OCI-LY7 (cell line): ENCODE data around the gene HYI. TPM values are rescaled to one million over a fixed set of nuclear protein-coding genes. Genes with fewer than 3 reads are reported as not detected.

Source experiments
- BruUV-seq: library from RNA; stranded (reverse); fragments of 400-500 nt; replicated peaks from 2 replicates; lab custom pipeline; 2021; lab: Mats Ljungman, UMichigan
- CTCF ChIA-PET: fragments of 300-600 bp; sonication (Branson Sonifier 250); formaldehyde crosslinking; loops from one replicate; lab custom pipeline; 2022; ENCODE audit warnings: antibody characterized with exemption; ENCODE audit not compliant: unreplicated experiment; lab: Charles Lee
- POLR2A ChIA-PET: fragments of 300-600 bp; sonication (Branson Sonifier 250); formaldehyde crosslinking; loops from one replicate; lab custom pipeline; 2022; ENCODE audit warnings: antibody characterized with exemption; lab: Charles Lee
- DNase-seq: peaks from one replicate; pipeline ENCODE4 v3.0.0-alpha.2; 2015; ENCODE audit warnings: low spot score
- H2AFZ ChIP-seq: fragments of 200-600 bp; sonication (generic), shearing (Covaris generic); 2 replicates; pipeline ENCODE4 v1.6.1; 2014; ENCODE audit warnings: mild to moderate bottlenecking, antibody characterized with exemption, low read length, moderate library complexity
- H3K27ac ChIP-seq: fragments of 200-600 bp; sonication (generic); 2 replicates; pipeline ENCODE4 v1.5.1; 2014; ENCODE audit warnings: mixed run types, low read depth, mild to moderate bottlenecking, moderate library complexity, low read length, inconsistent platforms; ENCODE audit not compliant: poor library complexity, severe bottlenecking
- H3K36me3 ChIP-seq: fragments of 200-600 bp; sonication (generic); 2 replicates; pipeline ENCODE4 v1.6.1; 2014; ENCODE audit warnings: mild to moderate bottlenecking, antibody characterized with exemption, low read length, moderate library complexity, mixed read lengths; ENCODE audit not compliant: insufficient read depth
- H3K4me1 ChIP-seq: fragments of 200-600 bp; sonication (generic); 2 replicates; pipeline ENCODE4 v1.5.1; 2014; ENCODE audit warnings: mild to moderate bottlenecking, low read length; ENCODE audit not compliant: insufficient read depth, poor library complexity, severe bottlenecking
- H3K4me2 ChIP-seq: fragments of 200-600 bp; sonication (generic); 2 replicates; pipeline ENCODE4 v1.6.1; 2014; ENCODE audit warnings: mild to moderate bottlenecking, low read length
- H3K4me3 ChIP-seq: fragments of 200-600 bp; sonication (generic); 2 replicates; pipeline ENCODE4 v1.5.1; 2014; ENCODE audit warnings: mild to moderate bottlenecking, low read depth, low read length; ENCODE audit not compliant: poor library complexity, severe bottlenecking
- H3K79me2 ChIP-seq: fragments of 200-600 bp; sonication (generic); 2 replicates; pipeline ENCODE4 v1.6.1; 2016; ENCODE audit warnings: low read depth, mild to moderate bottlenecking, low read length, moderate library complexity, mixed read lengths; ENCODE audit not compliant: insufficient read depth
- H3K9me2 ChIP-seq: fragments of 200-600 bp; sonication (generic); 2 replicates; pipeline ENCODE4 v1.6.1; 2016; ENCODE audit warnings: mild to moderate bottlenecking, low read length, mixed read lengths; ENCODE audit not compliant: insufficient read depth
- H3K9me3 ChIP-seq: fragments of 200-600 bp; sonication (generic); 2 replicates; pipeline ENCODE4 v1.6.1; 2014; ENCODE audit warnings: mild to moderate bottlenecking, mixed run types, low read length, mixed read lengths
- H4K20me1 ChIP-seq: fragments of 200-600 bp; sonication (generic); 2 replicates; pipeline ENCODE4 v1.6.1; 2014; ENCODE audit warnings: mild to moderate bottlenecking, antibody characterized with exemption, low read length, moderate library complexity, mixed read lengths; ENCODE audit not compliant: insufficient read depth
- CTCF ChIP-seq: fragments of 200-600 bp; sonication (generic); conservative IDR thresholded peaks from 2 replicates; pipeline ENCODE4 v1.5.1; 2014; ENCODE audit warnings: mild to moderate bottlenecking, antibody characterized with exemption, low read length, moderate library complexity, mixed read lengths
- EZH2phosphoT487 ChIP-seq: fragments of 200-600 bp; sonication (generic); IDR thresholded peaks from 2 replicates; pipeline ENCODE4 v1.6.1; 2018; ENCODE audit warnings: low read depth, borderline replicate concordance, mild to moderate bottlenecking, mixed run types, antibody characterized with exemption, low read length, moderate library complexity, mixed read lengths
- intact Hi-C: fragments of 100-400 bp; cut with micrococcal nuclease; formaldehyde crosslinking; loops from one replicate; pipeline ENCODE4 v1.10.0; 2022; ENCODE audit not compliant: unreplicated experiment
- total RNA-seq, 2 experiments: library from RNA; depleted of rRNA in 1 of 2; stranded (reverse); fragments of >200 nt in 1 of 2; shearing (Covaris generic) in 1 of 2; gene quantifications; 2 replicates each; pipeline ENCODE4 v1.2.3, GENCODE V29; 2014 to 2022

Gene HYI
- total RNA-seq, 2 experiments from 2014 or later = not detected

DNA sequence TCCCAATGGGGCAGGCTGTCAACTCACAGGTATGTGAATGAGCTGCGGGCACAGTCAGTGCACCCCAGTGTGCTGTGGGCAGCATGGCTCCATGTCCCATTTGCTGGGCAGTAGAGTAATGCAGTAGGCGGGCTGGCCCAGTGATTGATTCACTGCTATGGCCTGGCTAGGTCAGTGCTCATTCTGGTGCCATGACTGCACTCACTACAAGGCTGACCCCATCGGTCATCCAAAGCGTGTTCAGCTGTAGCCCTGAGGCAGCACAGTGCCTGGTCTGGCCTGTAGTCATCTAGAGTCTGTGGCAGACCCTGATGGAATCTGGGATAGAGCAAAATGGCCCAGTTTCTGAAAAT, 7.4 kb downstream of the HYI start:
- CTCF ChIA-PET = no interaction called here
- Histone ChIP-seq H3K27ac (no peak overlapping the region), H4K20me1 (no peaks in the 10 kb centered on the region), H3K9me3 (no peaks in the 10 kb centered on the region), H3K36me3 (peaks cover 53% of the 10 kb centered on the region; the same call in 1 of the 2 replicates), H2AFZ (no peak overlapping the region), H3K9me2 (no peaks in the 10 kb centered on the region), H3K4me1 (no peaks in the 10 kb centered on the region), H3K4me2 (no peak overlapping the region), H3K79me2 (no peaks in the 10 kb centered on the region), H3K4me3 (no peak overlapping the region)
- intact Hi-C loops = no loop called here
- BruUV-seq = no TSS peak
- no peak for DNase-seq
- TF ChIP-seq CTCF (no peak), EZH2phosphoT487 (no peak)
- POLR2A ChIA-PET = no interaction called here

- DNase-seq = no peak
- no peak for TF ChIP-seq EZH2phosphoT487
- TF ChIP-seq CTCF = no peak
- Histone ChIP-seq H3K4me2 (no peak overlapping the region), H3K79me2 (no peaks in the 10 kb centered on the region), H3K36me3 (peaks cover 48% of the 10 kb centered on the region; the same call in 1 of the 2 replicates), H3K27ac (no peak overlapping the region), H2AFZ (no peak overlapping the region), H3K4me1 (no peaks in the 10 kb centered on the region), H4K20me1 (no peaks in the 10 kb centered on the region), H3K9me2 (no peaks in the 10 kb centered on the region), H3K4me3 (no peak overlapping the region), H3K9me3 (no peaks in the 10 kb centered on the region)
- POLR2A ChIA-PET = no interaction called here
- BruUV-seq = no TSS peak
- intact Hi-C loops = no loop called here
- CTCF ChIA-PET = no interaction called here
Measured at GRCh38 chr1:43445606-43446387, 7.9 kb downstream of the HYI start.

- H3K9me2 ChIP-seq = no peaks in the 10 kb centered on the region
- no peaks in the 10 kb centered on the region for H3K4me1 ChIP-seq
- POLR2A ChIA-PET = no interaction called here
- intact Hi-C loops = no loop called here
- no peaks in the 10 kb centered on the region for H3K9me3 ChIP-seq
- CTCF ChIA-PET = no interaction called here
- no peak overlapping the region for H3K27ac ChIP-seq
- no peak overlapping the region for H3K4me2 ChIP-seq
- peaks cover 39% of the 10 kb centered on the region; the same call in 1 of the 2 replicates for H3K36me3 ChIP-seq
- no TSS peak for BruUV-seq
- no peaks in the 10 kb centered on the region for H3K79me2 ChIP-seq
- no peak for DNase-seq
- TF ChIP-seq EZH2phosphoT487 = no peak
- no peak for TF ChIP-seq CTCF
- no peak overlapping the region for H2AFZ ChIP-seq
- H4K20me1 ChIP-seq = no peaks in the 10 kb centered on the region
- H3K4me3 ChIP-seq = no peak overlapping the region
Measured at GRCh38 chr1:43444836-43445235, 8.9 kb downstream of the HYI start.
